ENCODE measurements around the gene NFX1. TPM values are rescaled to one million over a fixed set of nuclear protein-coding genes. Genes with fewer than 3 reads are reported as not detected.

Gene NFX1
- total RNA-seq, 1 donor from 2014 or later = 27.8 TPM

GRCh38 chr9:33415501-33416038 lies 125.3 kb downstream of the NFX1 start:
- no peak for FAIRE-seq
- no peaks in the 10 kb centered on the region for H3K79me2 ChIP-seq (ENCODE audit: insufficient read depth, low read length)

GRCh38 chr9:33416996-33417395 lies 126.7 kb downstream of the NFX1 start:
- H3K9me3 ChIP-seq (ENCODE audit: insufficient read depth, low read depth, low read length) = no peaks in the 10 kb centered on the region
- H3K27ac ChIP-seq (ENCODE audit: low read depth, low read length) = no peak overlapping the region
- FAIRE-seq (no peak), DNase-seq (ENCODE audit: low read depth) (no peak)
- H3K9ac ChIP-seq (ENCODE audit: low read length) = no peak overlapping the region
- no peaks in the 10 kb centered on the region for H3K79me2 ChIP-seq (ENCODE audit: insufficient read depth, low read length)
- no peak for TF ChIP-seq CTCF (IDR thresholded peaks at IDR 0.05; ENCODE audit: insufficient read depth, low read depth, low read length)
- TF ChIP-seq EZH2 (IDR thresholded peaks at IDR 0.05; ENCODE audit: insufficient read depth, low read length) = no peak
- peaks cover 14% of the 10 kb centered on the region for H3K27me3 ChIP-seq (ENCODE audit: insufficient read depth, low read length)
- no peaks in the 10 kb centered on the region for H3K36me3 ChIP-seq (ENCODE audit: insufficient read depth, low read length)
- no peak overlapping the region for H3K4me3 ChIP-seq (ENCODE audit: insufficient read depth, low read depth, low read length)
- no peaks in the 10 kb centered on the region for H4K20me1 ChIP-seq (ENCODE audit: insufficient read depth, low read length)
- H2AFZ ChIP-seq (ENCODE audit: low read depth, low read length) = no peak overlapping the region
- peaks cover 3% of the 10 kb centered on the region for H3K4me1 Mint-ChIP-seq (ENCODE audit: low read depth, unreplicated experiment)
- peaks cover 44% of the 10 kb centered on the region for H3K27me3 Mint-ChIP-seq (ENCODE audit: low read depth, unreplicated experiment)
- no peak overlapping the region for H3K4me3 Mint-ChIP-seq (ENCODE audit: unreplicated experiment)
- H3K4me1 ChIP-seq (ENCODE audit: insufficient read depth, low read length) = no peaks in the 10 kb centered on the region
- H3K27ac Mint-ChIP-seq (ENCODE audit: unreplicated experiment) = no peak overlapping the region
- no peaks in the 10 kb centered on the region for H3K36me3 Mint-ChIP-seq (ENCODE audit: low read depth, unreplicated experiment)
- peaks cover 5% of the 10 kb centered on the region for H3K9me3 Mint-ChIP-seq (ENCODE audit: unreplicated experiment)
- no peak overlapping the region for H3K4me2 ChIP-seq (ENCODE audit: low read length)

More at GRCh38 chr9:33415501-33416038, 125.3 kb downstream of the NFX1 start:
- Mint-ChIP-seq H3K4me1 (ENCODE audit: low read depth, unreplicated experiment) (peaks cover 3% of the 10 kb centered on the region), H3K27ac (ENCODE audit: unreplicated experiment) (no peak overlapping the region), H3K27me3 (ENCODE audit: low read depth, unreplicated experiment) (peaks cover 41% of the 10 kb centered on the region), H3K36me3 (ENCODE audit: low read depth, unreplicated experiment) (no peaks in the 10 kb centered on the region), H3K9me3 (ENCODE audit: unreplicated experiment) (peaks cover 5% of the 10 kb centered on the region), H3K4me3 (ENCODE audit: unreplicated experiment) (no peak overlapping the region)
- H3K9me3 ChIP-seq (ENCODE audit: insufficient read depth, low read depth, low read length) = no peaks in the 10 kb centered on the region
- no peak overlapping the region for H3K9ac ChIP-seq (ENCODE audit: low read length)
- H3K36me3 ChIP-seq (ENCODE audit: insufficient read depth, low read length) = no peaks in the 10 kb centered on the region
- peak; percentile 45 for TF ChIP-seq CTCF (IDR thresholded peaks at IDR 0.05; ENCODE audit: insufficient read depth, low read depth, low read length)
- no peak for TF ChIP-seq EZH2 (IDR thresholded peaks at IDR 0.05; ENCODE audit: insufficient read depth, low read length)
- DNase-seq (ENCODE audit: low read depth) = no peak
- H3K4me1 ChIP-seq (ENCODE audit: insufficient read depth, low read length) = no peaks in the 10 kb centered on the region
- H3K4me2 ChIP-seq (ENCODE audit: low read length) = no peak overlapping the region
- H4K20me1 ChIP-seq (ENCODE audit: insufficient read depth, low read length) = no peaks in the 10 kb centered on the region
- H2AFZ ChIP-seq (ENCODE audit: low read depth, low read length) = peak overlapping the region; percentile 63
- no peak overlapping the region for H3K4me3 ChIP-seq (ENCODE audit: insufficient read depth, low read depth, low read length)
- H3K27ac ChIP-seq (ENCODE audit: low read depth, low read length) = no peak overlapping the region
- peaks cover 14% of the 10 kb centered on the region for H3K27me3 ChIP-seq (ENCODE audit: insufficient read depth, low read length)

GRCh38 chr9:33418090-33418489 lies 127.8 kb downstream of the NFX1 start:
- no peak for TF ChIP-seq EZH2 (IDR thresholded peaks at IDR 0.05; ENCODE audit: insufficient read depth, low read length)
- no peak for TF ChIP-seq CTCF (IDR thresholded peaks at IDR 0.05; ENCODE audit: insufficient read depth, low read depth, low read length)
- Histone ChIP-seq H3K9me3 (ENCODE audit: insufficient read depth, low read depth, low read length) (no peaks in the 10 kb centered on the region), H3K9ac (ENCODE audit: low read length) (no peak overlapping the region), H2AFZ (ENCODE audit: low read depth, low read length) (no peak overlapping the region), H4K20me1 (ENCODE audit: insufficient read depth, low read length) (no peaks in the 10 kb centered on the region), H3K36me3 (ENCODE audit: insufficient read depth, low read length) (no peaks in the 10 kb centered on the region), H3K4me1 (ENCODE audit: insufficient read depth, low read length) (no peaks in the 10 kb centered on the region), H3K4me3 (ENCODE audit: insufficient read depth, low read depth, low read length) (no peak overlapping the region), H3K27ac (ENCODE audit: low read depth, low read length) (no peak overlapping the region), H3K4me2 (ENCODE audit: low read length) (no peak overlapping the region), H3K27me3 (ENCODE audit: insufficient read depth, low read length) (peaks cover 14% of the 10 kb centered on the region), H3K79me2 (ENCODE audit: insufficient read depth, low read length) (no peaks in the 10 kb centered on the region)
- no peak for FAIRE-seq
- H3K4me3 Mint-ChIP-seq (ENCODE audit: unreplicated experiment) = no peak overlapping the region
- peaks cover 5% of the 10 kb centered on the region for H3K9me3 Mint-ChIP-seq (ENCODE audit: unreplicated experiment)
- no peaks in the 10 kb centered on the region for H3K36me3 Mint-ChIP-seq (ENCODE audit: low read depth, unreplicated experiment)
- H3K4me1 Mint-ChIP-seq (ENCODE audit: low read depth, unreplicated experiment) = peaks cover 3% of the 10 kb centered on the region
- no peak for DNase-seq (ENCODE audit: low read depth)
- H3K27me3 Mint-ChIP-seq (ENCODE audit: low read depth, unreplicated experiment) = peaks cover 44% of the 10 kb centered on the region
- no peak overlapping the region for H3K27ac Mint-ChIP-seq (ENCODE audit: unreplicated experiment)
